ENCODE measurements around the gene RAP2C.
"Not testable (repeated sequence)": the region's sequence is repeated elsewhere in the genome, so short reads cannot be mapped to it uniquely, and the experiment has no call there.

DNA sequence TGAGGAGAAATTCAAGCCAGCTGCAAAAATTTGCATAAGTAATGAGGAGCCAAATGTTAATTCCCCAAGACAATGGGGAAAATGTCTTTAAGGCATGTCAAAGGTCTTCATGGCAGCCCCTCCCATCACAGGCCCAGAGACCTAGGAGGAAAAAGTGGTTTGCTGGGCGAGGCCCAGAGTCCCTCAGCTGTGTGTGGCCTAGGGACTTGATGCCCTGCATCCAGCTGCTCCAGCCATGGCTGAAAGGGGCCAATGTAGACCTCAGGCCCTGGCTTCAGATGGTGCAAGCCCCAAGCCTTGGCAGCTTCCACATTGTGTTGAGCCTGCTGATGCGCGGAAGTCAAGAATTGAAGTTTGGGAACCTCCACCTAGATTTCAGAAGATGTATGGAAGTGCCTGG lies 56.2 kb downstream of the RAP2C start:
- TF ChIP-seq, protein P1, sequence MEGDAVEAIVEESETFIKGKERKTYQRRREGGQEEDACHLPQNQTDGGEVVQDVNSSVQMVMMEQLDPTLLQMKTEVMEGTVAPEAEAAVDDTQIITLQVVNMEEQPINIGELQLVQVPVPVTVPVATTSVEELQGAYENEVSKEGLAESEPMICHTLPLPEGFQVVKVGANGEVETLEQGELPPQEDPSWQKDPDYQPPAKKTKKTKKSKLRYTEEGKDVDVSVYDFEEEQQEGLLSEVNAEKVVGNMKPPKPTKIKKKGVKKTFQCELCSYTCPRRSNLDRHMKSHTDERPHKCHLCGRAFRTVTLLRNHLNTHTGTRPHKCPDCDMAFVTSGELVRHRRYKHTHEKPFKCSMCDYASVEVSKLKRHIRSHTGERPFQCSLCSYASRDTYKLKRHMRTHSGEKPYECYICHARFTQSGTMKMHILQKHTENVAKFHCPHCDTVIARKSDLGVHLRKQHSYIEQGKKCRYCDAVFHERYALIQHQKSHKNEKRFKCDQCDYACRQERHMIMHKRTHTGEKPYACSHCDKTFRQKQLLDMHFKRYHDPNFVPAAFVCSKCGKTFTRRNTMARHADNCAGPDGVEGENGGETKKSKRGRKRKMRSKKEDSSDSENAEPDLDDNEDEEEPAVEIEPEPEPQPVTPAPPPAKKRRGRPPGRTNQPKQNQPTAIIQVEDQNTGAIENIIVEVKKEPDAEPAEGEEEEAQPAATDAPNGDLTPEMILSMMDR (IDR thresholded peaks at IDR 0.05), result not testable (repeated sequence)
- TF ChIP-seq POLR2A (IDR thresholded peaks at IDR 0.05), result not testable (repeated sequence)

Data from testis (tissue), 2 donors.